Stimulated activated naive CD4-positive, alpha-beta T cell (primary cell): ENCODE data around the gene C3orf70.
A peak's percentile ranks its signal among the peaks of the same experiment; 100 is the strongest.

ENCODE experiments used
- DNase-seq, 6 experiments: peaks; one replicate each; lab custom pipeline; 2025; lab: John Stamatoyannopoulos, UW

C3orf70 gene

DNA sequence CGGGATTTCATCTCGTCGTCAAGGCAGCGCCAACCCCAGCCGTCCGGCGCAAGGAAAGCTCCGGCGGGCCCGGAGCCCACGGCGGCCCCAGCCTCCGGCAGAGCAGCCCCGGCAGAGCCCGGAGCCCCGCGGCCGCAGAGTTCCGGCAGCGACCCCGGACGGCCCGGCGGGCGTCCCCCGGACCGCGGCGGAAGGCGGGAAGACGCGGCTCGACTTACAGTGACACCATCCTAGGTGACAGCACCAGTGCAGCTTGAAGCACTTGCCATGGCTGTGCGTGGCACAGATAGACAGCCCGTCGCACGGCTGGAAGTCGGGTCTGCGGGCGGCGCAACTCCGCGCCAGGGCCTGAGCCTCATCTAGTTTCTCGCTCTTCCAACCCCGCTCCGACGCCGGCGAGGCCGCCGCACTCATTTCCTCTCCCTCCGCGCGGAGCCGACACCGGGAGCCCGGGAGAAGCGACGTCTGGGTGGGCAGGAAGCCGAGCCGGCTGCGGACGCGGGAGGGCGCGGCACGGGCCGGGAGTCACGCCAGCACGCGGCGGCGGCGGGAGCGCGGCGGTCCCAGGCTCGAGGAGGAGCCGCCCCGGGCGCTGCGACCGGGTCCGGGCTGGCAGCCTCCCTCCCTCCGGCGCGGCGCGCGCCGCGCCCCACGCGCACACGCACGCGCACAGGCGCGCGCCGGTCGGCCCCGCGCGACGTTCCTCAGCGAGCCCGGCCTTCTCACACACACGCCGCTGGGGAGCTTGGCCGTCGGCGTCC is at the start of gene C3orf70:
Gene C3orf70 (minus strand): TSS at position 651 of the 761 bp plus-strand sequence. CDS start 237 bp downstream, at position 414.
- peak in 1 of 6 experiments; percentile 10 for DNase-seq

GRCh38 chr3:185200639-185201038 is 47.8 kb upstream of the C3orf70 start:
- no peak for DNase-seq

- no peak for DNase-seq
These were observed 46.8 kb upstream of the C3orf70 start for GRCh38 chr3:185199671-185200070.

DNA sequence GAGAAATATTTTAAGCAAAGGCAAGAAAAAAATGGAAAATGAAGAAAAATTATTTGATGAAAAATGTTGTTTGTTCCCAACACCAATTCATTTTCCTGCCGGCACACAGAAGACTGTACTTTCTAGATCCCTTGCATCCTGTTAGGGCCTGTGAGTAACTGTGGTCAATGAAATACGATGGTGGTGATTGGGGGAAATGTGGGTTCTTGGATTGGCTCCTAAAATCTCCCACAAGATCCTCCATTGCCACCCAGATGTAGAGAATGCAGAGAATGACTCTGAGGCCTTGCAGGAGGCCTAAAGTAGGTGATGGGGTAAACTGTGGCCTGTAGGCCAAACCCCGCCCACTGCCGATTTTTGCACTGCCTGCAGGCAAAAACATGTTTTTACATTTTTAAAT is 46.3 kb upstream of the C3orf70 start:
- no peak for DNase-seq

- no peak for DNase-seq
These were observed 44.2 kb upstream of the C3orf70 start for GRCh38 chr3:185197068-185197467.

GRCh38 chr3:185195652-185196051 is 42.8 kb upstream of the C3orf70 start:
- DNase-seq, result no peak

DNA sequence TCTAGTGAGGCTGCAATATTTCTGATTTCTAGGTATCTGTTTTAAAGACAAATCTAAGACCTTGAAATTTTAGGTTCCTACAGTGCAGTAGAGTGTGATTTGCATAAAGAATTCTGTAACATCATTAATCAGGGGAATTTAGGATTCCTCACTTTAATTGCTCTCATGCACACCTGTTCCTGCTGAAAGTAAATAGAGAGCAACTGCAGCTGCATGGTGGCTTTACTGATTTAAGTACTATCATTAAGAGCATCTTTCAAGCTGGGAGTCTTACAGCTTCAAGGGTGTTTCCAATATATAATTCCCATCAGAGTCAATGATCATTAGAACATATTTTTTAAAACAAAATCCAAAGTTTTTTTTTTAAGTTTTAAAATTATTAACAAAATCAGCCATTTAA is 36.0 kb upstream of the C3orf70 start:
- no peak for DNase-seq

DNA sequence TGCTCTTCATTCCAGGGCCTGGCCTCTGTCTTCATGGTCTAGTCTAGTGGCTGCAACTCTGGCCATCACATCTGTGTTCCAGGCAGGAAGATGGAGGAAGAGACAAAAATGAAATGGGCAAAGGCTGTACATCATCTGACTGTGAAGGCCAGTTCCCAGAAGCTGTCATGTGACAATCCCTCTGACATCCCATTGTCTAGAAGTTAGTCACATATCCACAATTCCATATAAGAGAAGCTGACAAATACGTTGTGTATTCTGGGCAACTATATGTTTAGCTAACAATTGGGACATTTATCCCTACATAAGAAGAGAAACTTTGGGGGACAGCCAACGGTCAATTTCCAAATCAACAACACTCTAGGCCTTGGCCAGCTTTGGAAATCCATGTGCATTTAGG is 34.5 kb upstream of the C3orf70 start:
- no peak for DNase-seq

GRCh38 chr3:185176750-185177359 is 24.0 kb upstream of the C3orf70 start:
- DNase-seq, result no peak

- no peak for DNase-seq
These were observed 22.6 kb upstream of the C3orf70 start for GRCh38 chr3:185175370-185175987.

GRCh38 chr3:185172086-185173049 is 19.5 kb upstream of the C3orf70 start:
- DNase-seq, result no peak

DNA sequence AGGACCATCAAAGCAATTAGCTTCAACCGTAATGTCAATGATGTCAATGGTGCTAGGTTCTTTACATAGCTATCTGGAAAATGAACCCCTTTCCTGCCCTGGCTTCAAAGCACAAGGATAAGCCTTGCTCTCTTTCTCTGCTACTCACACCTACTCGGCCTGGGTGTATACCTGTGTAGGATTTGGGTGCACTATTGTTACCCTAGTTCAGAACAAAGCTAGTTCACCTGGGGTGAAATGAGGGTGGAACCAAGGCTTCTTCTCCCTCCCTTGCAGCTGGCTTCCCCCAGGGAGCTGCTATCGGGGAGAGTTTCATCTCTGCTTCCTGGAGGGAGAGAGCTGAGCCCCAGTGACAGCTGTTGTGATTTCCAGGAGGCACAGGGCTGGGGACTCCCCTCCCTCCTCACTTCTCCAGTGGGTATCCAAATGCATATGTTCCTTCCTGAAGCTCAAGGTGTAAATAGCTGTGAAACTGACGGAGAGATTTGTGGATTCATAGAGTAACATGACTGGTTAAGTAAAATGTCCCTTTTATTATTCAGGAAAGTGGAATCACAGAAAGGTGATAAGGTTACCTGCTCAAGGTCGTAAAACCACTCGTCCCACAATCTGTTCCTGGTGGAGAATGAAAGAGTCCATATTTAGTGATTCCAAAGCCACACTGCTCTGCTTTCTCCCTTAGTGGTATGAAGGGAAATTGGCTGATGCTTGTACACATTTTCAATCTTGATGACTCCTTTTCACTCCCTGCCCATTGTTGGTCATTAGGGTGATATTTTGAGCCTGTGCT is 11.8 kb upstream of the C3orf70 start:
- DNase-seq, result no peak

- no peak for DNase-seq
These were observed 9.8 kb upstream of the C3orf70 start for GRCh38 chr3:185162634-185163033.

DNA sequence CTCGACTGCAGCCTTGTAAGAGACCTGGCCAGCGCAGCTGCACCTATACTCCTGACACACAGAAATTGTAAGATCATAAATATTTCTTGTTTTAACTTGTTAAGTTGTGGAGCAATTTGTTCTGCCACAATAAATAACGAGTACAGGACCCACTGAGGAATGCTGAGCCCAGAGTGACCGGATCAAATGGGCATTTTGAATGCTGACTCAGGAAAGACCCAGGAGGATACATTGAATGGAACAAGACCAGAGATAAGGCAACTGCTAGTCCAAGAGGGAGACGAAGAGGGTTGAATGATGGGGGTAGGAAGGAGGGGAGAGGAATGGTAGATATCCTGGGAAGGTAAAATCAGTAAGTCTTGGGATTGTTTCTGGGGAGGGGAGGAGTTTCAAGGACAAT is 8.9 kb upstream of the C3orf70 start:
- no peak for DNase-seq

- DNase-seq, result no peak
These were observed 4.5 kb upstream of the C3orf70 start for GRCh38 chr3:185157347-185157746.

- DNase-seq, result no peak
These were observed 2.8 kb upstream of the C3orf70 start for GRCh38 chr3:185155678-185156077.

GRCh38 chr3:185153861-185154629 is 1.2 kb upstream of the C3orf70 start:
- no peak for DNase-seq

- no peak for DNase-seq
These were observed 411 bp upstream of the C3orf70 start for GRCh38 chr3:185153171-185153771.

GRCh38 chr3:185151964-185152409 is 873 bp downstream of the C3orf70 start:
- no peak for DNase-seq
